LNCaP clone FGC (cell line): Measurements from ENCODE around the gene TBX3.

ENCODE experiments used
- DNase-seq: peaks from one replicate; pipeline ENCODE4 v3.0.0-alpha.2; 2011; ENCODE audit warnings: low read depth
- H3K4me3 ChIP-seq: 2 replicates; pipeline ENCODE4 v1.5.1; 2011; ENCODE audit warnings: mild to moderate bottlenecking, low read depth, low read length, control low read depth
- CTCF ChIP-seq: IDR thresholded peaks from 2 replicates; pipeline ENCODE4 v1.5.1; 2012; ENCODE audit warnings: mild to moderate bottlenecking; ENCODE audit not compliant: control insufficient read depth, insufficient read depth; ENCODE audit errors: extremely low read depth

Gene TBX3

GRCh38 chr12:114638790-114639435 lies 45.1 kb downstream of the TBX3 start:
- no peak overlapping the region for H3K4me3 ChIP-seq
- TF ChIP-seq CTCF, result no peak
- no peak for DNase-seq

GRCh38 chr12:114636723-114637480 lies 47.1 kb downstream of the TBX3 start:
- no peak overlapping the region for H3K4me3 ChIP-seq
- no peak for DNase-seq
- peak; percentile 32 for TF ChIP-seq CTCF

GRCh38 chr12:114631242-114631641 lies 52.7 kb downstream of the TBX3 start:
- DNase-seq, result no peak
- no peak overlapping the region for H3K4me3 ChIP-seq
- no peak for TF ChIP-seq CTCF

- TF ChIP-seq CTCF, result no peak
- H3K4me3 ChIP-seq, result no peak overlapping the region
- no peak for DNase-seq
Measured at GRCh38 chr12:114628199-114628598, 55.8 kb downstream of the TBX3 start.

GRCh38 chr12:114627393-114627792 lies 56.6 kb downstream of the TBX3 start:
- no peak overlapping the region for H3K4me3 ChIP-seq
- TF ChIP-seq CTCF, result no peak
- DNase-seq, result no peak

GRCh38 chr12:114625294-114625851 lies 58.6 kb downstream of the TBX3 start:
- peak; percentile 87 for TF ChIP-seq CTCF
- peak; percentile 58 for DNase-seq
- H3K4me3 ChIP-seq, result no peak overlapping the region

GRCh38 chr12:114623737-114624136 lies 60.2 kb downstream of the TBX3 start:
- no peak overlapping the region for H3K4me3 ChIP-seq
- TF ChIP-seq CTCF, result no peak
- DNase-seq, result no peak
